ENCODE data around the gene NKAPL.

NKAPL gene

GRCh38 chr6:28258877-28259777 is at the start of gene NKAPL:
Gene NKAPL (plus strand): TSS chr6:28259297. CDS start chr6:28259372, 75 bp downstream.
- no peak for DNase-seq

DNA sequence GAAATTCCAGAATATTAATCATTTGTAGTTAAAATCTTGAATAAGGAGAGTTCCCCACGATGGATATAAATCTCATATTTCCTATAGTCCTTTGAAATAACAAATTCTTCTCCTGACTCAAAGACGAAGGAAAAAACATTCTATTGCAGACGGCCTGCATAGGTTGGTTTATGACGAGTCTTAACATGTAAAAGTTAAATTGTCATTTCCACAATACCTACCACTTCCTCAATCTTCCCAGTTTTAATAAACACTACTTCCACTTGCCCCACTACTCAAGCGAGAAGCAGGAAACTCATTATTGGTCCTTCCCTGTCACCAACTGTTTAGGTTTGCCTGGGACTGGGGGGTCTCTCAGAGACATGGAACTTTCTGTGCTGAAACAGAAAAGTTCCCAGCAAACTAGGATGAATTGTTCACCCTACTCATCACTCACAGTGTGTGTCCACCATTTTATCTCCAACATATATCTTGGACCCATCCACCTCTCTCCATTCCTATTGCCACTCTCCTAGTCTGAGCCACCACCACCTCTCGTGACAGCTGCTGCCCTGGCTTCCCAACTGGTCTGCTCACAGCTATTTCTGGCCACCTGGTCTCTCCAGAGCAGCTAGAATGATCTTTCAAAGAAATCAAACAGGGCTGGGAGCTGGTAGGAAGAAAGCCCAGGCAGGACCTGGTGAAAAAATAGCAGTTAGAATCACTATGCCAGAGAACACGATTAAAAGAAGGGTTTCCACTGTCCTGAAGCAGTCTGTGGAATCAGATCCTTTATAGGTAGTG is 49.2 kb upstream of the NKAPL start:
- DNase-seq = no peak

DNA sequence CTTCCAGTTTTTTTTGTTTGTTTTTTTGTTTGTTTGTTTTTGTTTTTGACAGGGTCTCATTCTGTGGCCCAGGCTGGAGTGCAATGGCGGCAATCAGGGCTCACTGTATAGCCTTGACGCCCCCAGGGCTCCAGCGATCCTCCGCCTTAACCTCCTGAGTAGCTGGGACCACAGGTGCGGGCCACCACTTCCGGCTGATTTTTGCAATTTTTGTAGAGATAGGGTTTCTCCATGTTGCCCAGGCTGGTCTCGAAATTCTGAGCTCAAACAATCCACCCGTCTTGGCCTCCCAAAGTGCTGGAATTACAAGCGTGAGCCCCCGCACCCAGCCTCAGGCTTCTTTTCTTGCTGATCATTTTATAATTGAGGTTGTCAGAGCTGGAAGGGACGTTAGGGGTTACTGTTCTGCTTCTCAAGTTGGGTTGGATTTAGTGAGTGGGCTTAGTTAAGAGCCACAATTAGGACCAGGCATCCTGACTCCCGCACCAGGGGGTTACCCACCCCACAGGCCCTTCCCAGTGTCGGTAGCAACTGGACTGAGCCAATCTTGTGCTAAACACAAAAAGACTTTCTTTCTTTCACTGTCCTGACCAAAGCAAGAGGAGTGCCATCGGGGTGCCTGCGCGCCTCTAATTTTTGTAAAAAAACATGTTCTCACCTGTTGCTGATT is 47.1 kb upstream of the NKAPL start:
- no peak for DNase-seq

GRCh38 chr6:28212510-28213212 is 46.4 kb upstream of the NKAPL start:
- peak; percentile 9 for DNase-seq

- no peak for DNase-seq
These were observed 45.9 kb upstream of the NKAPL start for GRCh38 chr6:28213213-28213523.

- no peak for DNase-seq
These were observed 43.7 kb upstream of the NKAPL start for GRCh38 chr6:28215425-28215824.

- no peak for DNase-seq
These were observed 41.2 kb upstream of the NKAPL start for GRCh38 chr6:28217890-28218289.

DNA sequence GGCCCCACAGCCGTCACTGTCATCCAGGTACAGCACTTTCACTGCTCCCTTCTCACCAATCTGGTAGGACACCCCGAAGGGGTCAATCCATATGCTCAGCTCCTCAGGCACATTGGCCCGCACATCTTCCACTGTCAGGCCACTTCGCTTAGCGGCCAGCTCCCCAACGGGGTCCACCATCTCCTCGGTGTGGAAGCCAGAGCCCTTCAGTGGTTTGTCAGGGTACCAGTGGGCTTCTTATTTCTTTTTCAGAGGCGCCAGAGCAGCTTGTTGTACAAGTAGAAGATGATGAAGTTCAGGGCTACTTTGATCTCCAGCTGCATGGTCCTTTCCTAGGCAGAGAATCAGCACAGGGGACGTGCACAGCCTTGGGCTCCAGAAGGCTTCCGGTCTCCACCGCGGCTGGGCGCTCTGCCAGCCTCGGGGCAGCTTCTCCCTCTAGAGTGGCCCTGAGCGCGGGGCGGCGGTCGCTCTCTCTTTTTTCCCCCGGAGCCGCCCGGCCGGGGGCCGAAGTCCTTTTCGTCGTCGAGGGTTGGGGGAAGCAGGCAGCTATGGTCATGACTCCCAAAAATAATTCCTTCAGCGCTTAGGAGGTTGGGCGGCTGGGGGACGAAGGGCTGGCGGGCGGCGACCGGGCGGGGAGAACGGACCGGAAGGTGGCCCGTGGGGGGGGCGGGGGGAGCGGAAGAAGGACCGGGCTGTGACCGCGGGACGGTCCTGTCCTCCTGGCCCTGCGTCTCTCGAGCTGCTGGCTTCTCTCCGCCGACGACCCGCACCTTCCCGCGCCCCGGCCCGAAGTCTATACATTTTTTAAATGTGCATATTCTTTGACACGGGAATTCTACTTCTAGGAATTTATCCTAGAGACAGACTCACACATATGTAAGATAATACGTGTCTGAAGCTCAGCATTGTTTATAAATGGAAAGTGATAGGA is 40.5 kb upstream of the NKAPL start:
- peak; percentile 40 for DNase-seq

DNA sequence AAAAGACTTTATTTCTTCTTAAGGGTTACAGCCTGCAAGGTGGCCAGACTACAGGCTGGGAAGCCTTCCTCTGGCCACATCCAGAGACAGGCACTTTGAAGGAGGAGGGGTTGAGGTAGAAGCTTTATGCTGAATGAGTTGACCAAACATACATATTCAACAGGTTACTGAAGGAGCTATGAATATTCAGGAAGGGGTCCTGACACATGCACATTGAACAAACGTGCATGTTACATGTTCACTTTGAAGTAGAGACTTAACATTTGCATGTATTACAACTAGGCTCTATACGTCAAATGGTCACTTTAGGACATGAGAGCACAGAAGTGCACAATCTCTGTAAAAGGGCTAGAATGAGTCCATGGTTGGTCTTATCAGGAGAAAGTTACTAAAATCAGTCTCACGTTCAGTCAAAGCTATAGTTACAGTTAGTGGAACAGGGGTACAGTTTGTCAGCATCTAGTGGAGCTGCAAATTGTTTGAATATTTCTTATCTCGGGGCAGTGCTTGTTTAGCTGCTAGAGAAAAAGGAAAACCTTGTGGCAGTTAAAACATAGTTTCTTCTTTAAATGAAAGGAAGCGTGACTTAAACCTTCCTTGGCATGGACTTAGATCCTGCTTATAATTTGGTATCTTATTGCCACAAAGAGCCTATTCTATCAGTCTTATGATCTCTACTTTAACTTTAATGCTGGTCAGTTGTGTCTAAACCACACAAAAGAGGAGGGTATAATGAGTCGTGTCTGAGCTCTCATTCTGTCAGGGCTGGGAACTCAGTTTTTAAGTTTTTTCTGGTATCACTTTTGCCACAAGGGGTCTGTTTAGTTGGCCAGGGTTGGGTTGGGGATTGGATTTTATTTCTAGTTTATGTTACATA is 38.6 kb upstream of the NKAPL start:
- no peak for DNase-seq

- no peak for DNase-seq
These were observed 34.7 kb upstream of the NKAPL start for GRCh38 chr6:28224131-28225055.

GRCh38 chr6:28225056-28225834 is 33.9 kb upstream of the NKAPL start, which contains the start of gene ZSCAN9:
Gene ZSCAN9 (plus strand): TSS chr6:28225275. CDS start chr6:28227085, 1,810 bp downstream.
- peak; percentile 76 for DNase-seq

GRCh38 chr6:28226460-28226859 is 32.6 kb upstream of the NKAPL start:
- DNase-seq = no peak

GRCh38 chr6:28232785-28233184 is 26.3 kb upstream of the NKAPL start:
- DNase-seq = no peak

DNA sequence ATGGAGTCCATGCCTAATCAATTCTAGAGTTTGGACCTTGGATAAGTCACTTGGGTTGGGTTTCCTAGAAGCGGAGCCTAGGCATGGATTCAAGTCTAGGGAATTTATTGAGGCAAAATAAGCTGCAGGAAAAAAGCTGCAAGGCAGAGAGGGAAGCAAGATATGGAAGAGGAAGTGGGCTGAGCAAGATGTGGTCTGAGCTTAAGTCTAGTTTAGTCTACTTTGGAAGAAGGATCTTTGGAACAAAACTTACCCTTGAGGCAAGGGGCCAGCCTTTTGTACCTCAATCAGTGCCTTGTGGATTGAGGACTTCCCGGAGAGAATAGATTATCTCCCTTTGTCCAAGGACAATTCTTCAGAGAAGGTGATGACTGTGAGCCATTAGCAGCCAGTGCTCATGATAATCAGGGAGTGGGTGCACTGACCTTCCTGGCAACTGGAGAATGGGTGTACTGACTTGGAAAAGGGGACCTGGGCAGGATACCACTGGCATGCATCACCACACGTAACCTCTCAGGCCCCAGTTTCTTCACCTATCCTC is 23.1 kb upstream of the NKAPL start:
- DNase-seq = no peak

- DNase-seq = no peak
These were observed 19.5 kb upstream of the NKAPL start for GRCh38 chr6:28239636-28240035.

GRCh38 chr6:28240471-28240870 is 18.6 kb upstream of the NKAPL start:
- DNase-seq = no peak

DNA sequence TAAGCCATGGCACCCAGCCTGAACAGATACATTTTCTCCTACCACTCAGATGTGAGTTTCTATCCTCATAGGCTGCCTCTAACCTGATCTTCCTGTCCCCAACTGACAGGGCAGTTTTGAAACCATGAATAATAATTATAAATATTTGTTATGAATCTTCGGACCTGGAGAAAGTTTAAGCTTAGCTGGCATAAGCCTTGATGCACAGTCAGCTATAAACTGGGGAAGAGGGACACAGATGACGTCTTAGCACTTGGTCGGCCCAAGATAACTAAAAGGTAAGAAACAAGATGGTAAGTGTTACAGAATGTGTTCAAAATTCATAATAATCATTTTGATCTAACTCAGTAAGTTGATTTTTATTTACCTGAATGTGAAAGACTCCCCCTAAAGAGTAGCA is 15.2 kb upstream of the NKAPL start:
- no peak for DNase-seq

- no peak for DNase-seq
These were observed 13.7 kb upstream of the NKAPL start for GRCh38 chr6:28245206-28245941.
